Measurements from ENCODE around the gene HYAL3.

DNA sequence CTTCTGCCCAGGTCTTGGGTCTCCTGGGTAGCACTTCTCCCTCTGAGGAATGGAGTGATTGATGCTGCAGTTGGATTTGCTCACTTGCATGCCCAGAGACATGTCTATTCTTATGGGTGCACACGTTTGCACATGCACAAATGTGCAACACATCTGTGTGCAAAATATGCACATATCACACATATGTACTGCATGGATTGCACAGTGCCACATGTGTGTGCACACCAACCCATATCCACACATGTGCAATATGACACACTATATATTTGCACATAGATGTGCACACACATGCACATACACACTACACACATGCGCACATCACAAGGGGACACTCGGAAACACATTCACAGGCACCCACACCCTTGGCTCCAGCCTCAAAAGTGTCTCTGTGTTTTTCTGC lies 30.9 kb downstream of the HYAL3 start:
- TF ChIP-seq, protein P1, sequence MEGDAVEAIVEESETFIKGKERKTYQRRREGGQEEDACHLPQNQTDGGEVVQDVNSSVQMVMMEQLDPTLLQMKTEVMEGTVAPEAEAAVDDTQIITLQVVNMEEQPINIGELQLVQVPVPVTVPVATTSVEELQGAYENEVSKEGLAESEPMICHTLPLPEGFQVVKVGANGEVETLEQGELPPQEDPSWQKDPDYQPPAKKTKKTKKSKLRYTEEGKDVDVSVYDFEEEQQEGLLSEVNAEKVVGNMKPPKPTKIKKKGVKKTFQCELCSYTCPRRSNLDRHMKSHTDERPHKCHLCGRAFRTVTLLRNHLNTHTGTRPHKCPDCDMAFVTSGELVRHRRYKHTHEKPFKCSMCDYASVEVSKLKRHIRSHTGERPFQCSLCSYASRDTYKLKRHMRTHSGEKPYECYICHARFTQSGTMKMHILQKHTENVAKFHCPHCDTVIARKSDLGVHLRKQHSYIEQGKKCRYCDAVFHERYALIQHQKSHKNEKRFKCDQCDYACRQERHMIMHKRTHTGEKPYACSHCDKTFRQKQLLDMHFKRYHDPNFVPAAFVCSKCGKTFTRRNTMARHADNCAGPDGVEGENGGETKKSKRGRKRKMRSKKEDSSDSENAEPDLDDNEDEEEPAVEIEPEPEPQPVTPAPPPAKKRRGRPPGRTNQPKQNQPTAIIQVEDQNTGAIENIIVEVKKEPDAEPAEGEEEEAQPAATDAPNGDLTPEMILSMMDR (IDR thresholded peaks at IDR 0.05): no peak
- TF ChIP-seq POLR2A (IDR thresholded peaks at IDR 0.05): no peak
- TF ChIP-seq EP300 (IDR thresholded peaks at IDR 0.05): no peak

Measured in tibial nerve (tissue), 4 donors.